NCI-H446 treated with DMSO at 0.1 percent for 48 hours (cell line): Measurements from ENCODE around the gene TMEM171.

ENCODE experiments used
- DNase-seq: peaks from one replicate; lab custom pipeline; 2025; lab: John Stamatoyannopoulos, UW

TMEM171 gene

GRCh38 chr5:73120222-73121118, at the start of gene TMEM171:
TMEM171 (plus strand) TSS chr5:73120575; CDS start chr5:73123374, 2,799 bp downstream.
- DNase-seq, result no peak

GRCh38 chr5:73081093-73081492, 39.3 kb upstream of the TMEM171 start:
- no peak for DNase-seq

GRCh38 chr5:73088026-73088425, 32.3 kb upstream of the TMEM171 start:
- no peak for DNase-seq

GRCh38 chr5:73093943-73094342, 26.4 kb upstream of the TMEM171 start:
- no peak for DNase-seq

GRCh38 chr5:73094415-73094814, 26.0 kb upstream of the TMEM171 start:
- DNase-seq, result no peak

GRCh38 chr5:73095564-73096238, 24.7 kb upstream of the TMEM171 start:
- DNase-seq, result no peak

- DNase-seq, result no peak
These were observed 24.2 kb upstream of the TMEM171 start for GRCh38 chr5:73096239-73096575.

- no peak for DNase-seq
These were observed 22.6 kb upstream of the TMEM171 start for GRCh38 chr5:73097740-73098139.

GRCh38 chr5:73100109-73100508, 20.3 kb upstream of the TMEM171 start:
- no peak for DNase-seq

- no peak for DNase-seq
These were observed 16.5 kb upstream of the TMEM171 start for GRCh38 chr5:73103870-73104299.

- no peak for DNase-seq
These were observed 16.0 kb upstream of the TMEM171 start for GRCh38 chr5:73104326-73104725.

GRCh38 chr5:73106335-73106734, 14.0 kb upstream of the TMEM171 start:
- no peak for DNase-seq

GRCh38 chr5:73110190-73110589, 10.2 kb upstream of the TMEM171 start:
- no peak for DNase-seq

- DNase-seq, result no peak
These were observed 8.8 kb upstream of the TMEM171 start for GRCh38 chr5:73111536-73111935.

GRCh38 chr5:73112359-73112758, 8.0 kb upstream of the TMEM171 start:
- DNase-seq, result no peak

- DNase-seq, result no peak
These were observed 6.2 kb upstream of the TMEM171 start for GRCh38 chr5:73114044-73114688.

GRCh38 chr5:73115399-73116051, 4.8 kb upstream of the TMEM171 start:
- DNase-seq, result no peak

GRCh38 chr5:73116506-73116905, 3.9 kb upstream of the TMEM171 start:
- no peak for DNase-seq

GRCh38 chr5:73117088-73117740, 3.2 kb upstream of the TMEM171 start:
- DNase-seq, result no peak

- no peak for DNase-seq
These were observed 1.9 kb upstream of the TMEM171 start for GRCh38 chr5:73118391-73118973.

- no peak for DNase-seq
These were observed 771 bp upstream of the TMEM171 start for GRCh38 chr5:73119451-73120157.
